HFF-Myc (cell line): ENCODE results near the gene MEGF9.

Source experiments
- DNase-seq: peaks from one replicate; pipeline ENCODE4 v3.0.0-alpha.2; 2011; ENCODE audit warnings: low read depth; ENCODE audit errors: extremely low read depth
- H3K4me3 ChIP-seq: replicated peaks from 2 replicates; pipeline ENCODE4 v1.5.1; 2011; ENCODE audit warnings: low read depth, mild to moderate bottlenecking, control low read depth, low read length
- TF ChIP-seq, protein P1 (sequence below): IDR thresholded peaks from 2 replicates; pipeline ENCODE4 v1.5.1; 2012; ENCODE audit warnings: mild to moderate bottlenecking, low read depth, low read length, control low read depth; ENCODE audit errors: missing control alignments

The MEGF9 gene

DNA sequence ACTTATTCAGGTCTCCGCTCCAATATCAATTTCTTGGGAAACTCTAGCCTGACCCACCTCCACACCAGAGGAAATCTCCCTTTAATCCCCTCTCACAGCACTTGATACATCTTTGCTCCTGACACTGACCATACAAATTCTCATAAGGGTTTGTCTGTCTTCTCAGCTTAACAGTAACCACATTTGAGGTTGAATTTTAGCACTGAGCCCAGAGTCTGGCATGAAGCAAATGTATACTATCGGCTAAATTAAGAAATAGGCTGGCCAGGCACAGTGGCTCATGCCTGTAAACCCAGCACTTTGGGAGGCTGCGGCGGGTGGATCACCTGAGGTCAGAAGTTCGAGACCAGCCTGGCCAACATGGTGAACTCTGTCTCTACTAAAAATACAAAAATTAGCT is 144.0 kb downstream of the MEGF9 start:
- DNase-seq: no peak
- TF ChIP-seq, protein P1, sequence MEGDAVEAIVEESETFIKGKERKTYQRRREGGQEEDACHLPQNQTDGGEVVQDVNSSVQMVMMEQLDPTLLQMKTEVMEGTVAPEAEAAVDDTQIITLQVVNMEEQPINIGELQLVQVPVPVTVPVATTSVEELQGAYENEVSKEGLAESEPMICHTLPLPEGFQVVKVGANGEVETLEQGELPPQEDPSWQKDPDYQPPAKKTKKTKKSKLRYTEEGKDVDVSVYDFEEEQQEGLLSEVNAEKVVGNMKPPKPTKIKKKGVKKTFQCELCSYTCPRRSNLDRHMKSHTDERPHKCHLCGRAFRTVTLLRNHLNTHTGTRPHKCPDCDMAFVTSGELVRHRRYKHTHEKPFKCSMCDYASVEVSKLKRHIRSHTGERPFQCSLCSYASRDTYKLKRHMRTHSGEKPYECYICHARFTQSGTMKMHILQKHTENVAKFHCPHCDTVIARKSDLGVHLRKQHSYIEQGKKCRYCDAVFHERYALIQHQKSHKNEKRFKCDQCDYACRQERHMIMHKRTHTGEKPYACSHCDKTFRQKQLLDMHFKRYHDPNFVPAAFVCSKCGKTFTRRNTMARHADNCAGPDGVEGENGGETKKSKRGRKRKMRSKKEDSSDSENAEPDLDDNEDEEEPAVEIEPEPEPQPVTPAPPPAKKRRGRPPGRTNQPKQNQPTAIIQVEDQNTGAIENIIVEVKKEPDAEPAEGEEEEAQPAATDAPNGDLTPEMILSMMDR: no peak
- H3K4me3 ChIP-seq: no peak overlapping the region

DNA sequence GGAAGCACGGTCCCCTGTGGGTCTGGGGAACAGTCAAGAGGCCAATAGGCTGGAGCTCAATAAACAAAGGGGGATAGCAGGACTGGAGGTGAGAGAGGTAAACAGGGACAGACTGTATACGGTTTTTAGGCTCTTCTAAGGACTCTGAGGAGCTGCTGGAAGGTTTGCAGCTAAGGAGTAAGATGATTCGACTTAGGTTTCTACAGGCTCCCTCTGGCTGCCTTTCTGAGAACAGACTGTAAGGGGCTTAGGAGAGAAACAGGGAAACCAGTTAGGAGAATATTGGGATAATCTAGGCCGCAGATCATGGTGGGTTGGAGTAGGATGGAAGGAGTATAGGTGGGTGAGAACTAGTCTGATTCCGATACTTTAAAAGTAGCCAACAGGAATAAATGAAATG is 144.7 kb downstream of the MEGF9 start:
- TF ChIP-seq, protein P1: no peak
- no peak overlapping the region for H3K4me3 ChIP-seq
- no peak for DNase-seq

DNA sequence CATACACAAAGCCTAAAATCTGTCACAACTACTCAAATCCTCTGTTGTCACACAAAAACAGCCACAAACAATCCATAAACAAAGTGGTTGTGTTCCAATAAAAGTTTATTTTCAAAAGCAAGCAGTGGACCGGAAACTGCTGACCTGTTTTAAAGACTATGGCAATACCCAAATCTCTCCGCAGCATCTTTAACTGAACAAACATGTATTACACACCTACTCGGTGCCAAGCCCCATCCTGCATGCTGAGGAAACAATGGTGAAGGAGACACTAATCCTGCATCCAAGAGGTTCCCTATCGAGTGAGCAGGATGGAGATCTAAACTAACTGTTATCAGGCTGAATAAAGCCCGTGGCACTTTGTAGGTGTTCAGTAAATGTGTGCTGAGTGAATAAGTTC is 145.5 kb downstream of the MEGF9 start:
- DNase-seq: no peak
- TF ChIP-seq, protein P1: no peak
- no peak overlapping the region for H3K4me3 ChIP-seq

DNA sequence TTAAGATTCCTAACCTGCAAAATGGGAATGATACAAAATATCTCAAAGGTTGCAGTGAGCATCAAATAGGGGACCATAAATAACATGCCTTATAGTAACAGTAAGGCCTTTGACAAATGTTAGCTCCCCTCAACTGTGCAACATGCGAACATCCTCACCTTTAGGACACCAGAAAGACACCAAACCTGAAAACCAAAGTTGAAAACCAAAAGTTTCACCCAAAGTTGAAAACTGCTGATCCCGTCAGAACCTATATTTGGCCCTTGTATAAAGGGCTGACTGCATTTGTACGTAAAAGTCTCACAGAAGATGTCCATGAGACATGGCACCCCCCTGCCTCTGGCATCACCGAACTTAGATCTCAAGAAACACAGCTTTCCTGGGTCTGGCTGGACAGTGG is 146.4 kb downstream of the MEGF9 start:
- no peak for DNase-seq
- TF ChIP-seq, protein P1: no peak
- H3K4me3 ChIP-seq: no peak overlapping the region

DNA sequence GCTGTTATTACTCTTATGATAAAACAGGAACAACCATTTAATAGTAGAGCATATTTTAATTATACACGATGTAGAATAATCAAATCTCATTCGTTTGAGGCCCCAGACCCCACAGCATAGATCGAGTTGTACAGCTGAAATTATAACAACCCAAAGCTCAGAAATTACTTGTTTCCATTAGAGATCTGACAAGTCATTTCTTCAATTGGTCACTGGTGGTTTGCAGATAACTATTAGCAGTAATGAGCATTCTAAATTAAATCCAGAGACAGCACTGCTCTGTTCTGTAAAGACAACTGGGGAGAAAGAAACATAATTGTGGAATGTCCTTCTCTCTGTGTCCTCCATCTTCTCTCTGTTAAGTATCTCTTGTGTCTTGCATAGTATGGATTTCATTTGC is 147.2 kb downstream of the MEGF9 start:
- DNase-seq: no peak
- TF ChIP-seq, protein P1: no peak
- H3K4me3 ChIP-seq: no peak overlapping the region

DNA sequence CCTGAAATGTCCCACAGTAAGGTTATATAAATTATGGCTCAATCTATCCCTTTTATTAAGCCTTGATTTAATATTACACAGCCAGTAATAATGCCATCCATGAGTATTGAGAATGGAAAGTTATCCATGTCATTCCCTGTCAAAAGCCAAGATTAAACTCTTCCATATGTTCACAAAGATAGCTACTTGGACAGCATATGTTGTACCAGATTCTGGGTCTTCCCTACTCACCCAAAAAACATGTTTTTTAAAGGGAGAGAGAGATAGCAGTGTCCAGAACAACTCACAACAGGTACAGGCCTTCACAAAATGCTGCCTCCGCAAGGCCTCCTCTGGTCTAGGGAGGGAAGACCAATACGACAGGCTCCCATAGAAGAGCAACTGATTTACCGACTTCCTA is 149.7 kb downstream of the MEGF9 start:
- no peak for DNase-seq
- TF ChIP-seq, protein P1: no peak
- H3K4me3 ChIP-seq: no peak overlapping the region

DNA sequence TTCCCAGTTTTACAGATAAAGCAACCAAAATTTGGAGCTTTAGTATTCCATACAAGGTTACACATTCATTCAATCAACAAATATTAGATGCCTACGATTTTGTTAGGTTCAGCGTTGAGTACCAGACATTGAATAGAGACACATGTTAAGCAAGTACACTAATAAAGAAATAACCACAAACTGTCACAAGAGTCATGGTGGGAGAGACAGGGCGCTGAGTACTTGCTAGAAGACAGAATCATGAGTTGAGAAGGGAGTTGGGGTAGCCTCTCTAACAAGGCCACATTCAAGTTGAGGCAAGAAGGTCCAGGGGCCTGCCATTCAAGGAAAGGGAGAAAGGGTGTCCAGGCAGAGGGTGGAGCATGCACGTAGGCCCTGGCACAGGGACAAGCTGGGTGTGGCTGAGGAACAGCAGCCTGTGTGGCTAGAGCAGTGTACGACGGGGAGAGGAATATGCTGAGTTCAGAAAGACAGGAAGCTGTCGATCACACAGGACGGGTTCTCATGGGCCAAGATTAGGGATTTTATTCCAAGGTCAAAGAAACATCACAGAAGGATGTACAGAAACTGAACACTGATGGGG is 151.3 kb downstream of the MEGF9 start:
- TF ChIP-seq, protein P1: no peak
- no peak for DNase-seq
- no peak overlapping the region for H3K4me3 ChIP-seq
